Neural crest cell (in vitro differentiated cells): Measurements from ENCODE around the gene DYNLT3. TPM values are rescaled to one million over a fixed set of nuclear protein-coding genes. Genes with fewer than 3 reads are reported as not detected.

Experiments used
- DNase-seq: peaks from one replicate; pipeline ENCODE4 v3.0.0; 2021; ENCODE audit warnings: low read depth, mixed read lengths, low spot score
- H3K27ac Mint-ChIP-seq: one replicate; pipeline ENCODE4 v1.8.0; 2021; ENCODE audit warnings: mild to moderate bottlenecking, mixed read lengths; ENCODE audit not compliant: unreplicated experiment
- H3K27me3 Mint-ChIP-seq: 2 replicates; pipeline ENCODE4 v1.8.0; 2021; ENCODE audit warnings: low read depth, mild to moderate bottlenecking, mixed read lengths
- H3K36me3 Mint-ChIP-seq: 2 replicates; pipeline ENCODE4 v1.8.0; 2021; ENCODE audit warnings: low read depth, mild to moderate bottlenecking, mixed read lengths
- H3K4me1 Mint-ChIP-seq: 2 replicates; pipeline ENCODE4 v1.8.0; 2021; ENCODE audit warnings: mixed read lengths
- H3K4me3 Mint-ChIP-seq: one replicate; pipeline ENCODE4 v1.8.0; 2021; ENCODE audit warnings: mild to moderate bottlenecking, mixed read lengths
- H3K9me3 Mint-ChIP-seq: 2 replicates; pipeline ENCODE4 v1.8.0; 2021; ENCODE audit warnings: mixed read lengths
- total RNA-seq: library from RNA; stranded (reverse); gene quantifications from 2 replicates; pipeline ENCODE4 v1.2.1, GENCODE V29; 2021
- TF ChIP-seq, protein P1 (sequence below): fragments of 200-600 bp; sonication (generic); conservative IDR thresholded peaks from 2 replicates; pipeline ENCODE4 v1.5.0; 2021; ENCODE audit warnings: antibody characterized with exemption, mild to moderate bottlenecking

Gene DYNLT3
- total RNA-seq, 1 donor from 2014 or later, result 7.7 TPM

- H3K4me1 Mint-ChIP-seq, result peaks cover 7% of the 10 kb centered on the region
- peaks cover 4% of the 10 kb centered on the region for H3K36me3 Mint-ChIP-seq
- H3K9me3 Mint-ChIP-seq, result peaks cover under 1% of the 10 kb centered on the region
- no peak overlapping the region for H3K4me3 Mint-ChIP-seq
- H3K27me3 Mint-ChIP-seq, result no peaks in the 10 kb centered on the region
- DNase-seq, result no peak
- TF ChIP-seq, protein P1, sequence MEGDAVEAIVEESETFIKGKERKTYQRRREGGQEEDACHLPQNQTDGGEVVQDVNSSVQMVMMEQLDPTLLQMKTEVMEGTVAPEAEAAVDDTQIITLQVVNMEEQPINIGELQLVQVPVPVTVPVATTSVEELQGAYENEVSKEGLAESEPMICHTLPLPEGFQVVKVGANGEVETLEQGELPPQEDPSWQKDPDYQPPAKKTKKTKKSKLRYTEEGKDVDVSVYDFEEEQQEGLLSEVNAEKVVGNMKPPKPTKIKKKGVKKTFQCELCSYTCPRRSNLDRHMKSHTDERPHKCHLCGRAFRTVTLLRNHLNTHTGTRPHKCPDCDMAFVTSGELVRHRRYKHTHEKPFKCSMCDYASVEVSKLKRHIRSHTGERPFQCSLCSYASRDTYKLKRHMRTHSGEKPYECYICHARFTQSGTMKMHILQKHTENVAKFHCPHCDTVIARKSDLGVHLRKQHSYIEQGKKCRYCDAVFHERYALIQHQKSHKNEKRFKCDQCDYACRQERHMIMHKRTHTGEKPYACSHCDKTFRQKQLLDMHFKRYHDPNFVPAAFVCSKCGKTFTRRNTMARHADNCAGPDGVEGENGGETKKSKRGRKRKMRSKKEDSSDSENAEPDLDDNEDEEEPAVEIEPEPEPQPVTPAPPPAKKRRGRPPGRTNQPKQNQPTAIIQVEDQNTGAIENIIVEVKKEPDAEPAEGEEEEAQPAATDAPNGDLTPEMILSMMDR, result no peak
- H3K27ac Mint-ChIP-seq, result no peak overlapping the region
These were observed 2.7 kb downstream of the DYNLT3 start for GRCh38 chrX:37844622-37845021.

DNA sequence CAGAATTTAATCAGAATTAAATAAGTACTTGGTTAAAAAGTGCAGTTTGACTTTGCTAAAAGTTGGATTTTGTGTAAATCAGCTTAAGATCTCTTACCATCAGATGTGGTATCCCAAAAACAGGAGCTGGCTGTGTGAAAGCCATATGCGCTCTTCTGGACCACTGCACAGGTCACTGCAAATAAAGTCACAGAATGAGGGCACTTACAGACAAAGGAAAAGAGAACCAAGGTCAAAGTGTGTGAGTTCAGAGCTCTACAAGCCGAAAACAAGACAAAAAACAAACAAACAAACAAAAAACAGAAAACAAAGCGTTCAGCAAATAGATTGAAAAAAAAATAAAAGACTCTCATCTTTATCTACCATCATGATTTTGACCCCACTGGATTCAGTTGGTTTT is 6.4 kb downstream of the DYNLT3 start:
- Mint-ChIP-seq H3K27ac (no peak overlapping the region), H3K9me3 (peaks cover 2% of the 10 kb centered on the region), H3K4me1 (no peaks in the 10 kb centered on the region), H3K36me3 (peaks cover 4% of the 10 kb centered on the region), H3K27me3 (no peaks in the 10 kb centered on the region), H3K4me3 (no peak overlapping the region)
- TF ChIP-seq, protein P1, result no peak
- DNase-seq, result no peak

- no peaks in the 10 kb centered on the region for H3K27me3 Mint-ChIP-seq
- TF ChIP-seq, protein P1, result no peak
- H3K9me3 Mint-ChIP-seq, result peaks cover 2% of the 10 kb centered on the region
- no peaks in the 10 kb centered on the region for H3K4me1 Mint-ChIP-seq
- no peak for DNase-seq
- H3K27ac Mint-ChIP-seq, result no peak overlapping the region
- no peaks in the 10 kb centered on the region for H3K36me3 Mint-ChIP-seq
- no peak overlapping the region for H3K4me3 Mint-ChIP-seq
These were observed 12.4 kb downstream of the DYNLT3 start for GRCh38 chrX:37834937-37835336.

DNA sequence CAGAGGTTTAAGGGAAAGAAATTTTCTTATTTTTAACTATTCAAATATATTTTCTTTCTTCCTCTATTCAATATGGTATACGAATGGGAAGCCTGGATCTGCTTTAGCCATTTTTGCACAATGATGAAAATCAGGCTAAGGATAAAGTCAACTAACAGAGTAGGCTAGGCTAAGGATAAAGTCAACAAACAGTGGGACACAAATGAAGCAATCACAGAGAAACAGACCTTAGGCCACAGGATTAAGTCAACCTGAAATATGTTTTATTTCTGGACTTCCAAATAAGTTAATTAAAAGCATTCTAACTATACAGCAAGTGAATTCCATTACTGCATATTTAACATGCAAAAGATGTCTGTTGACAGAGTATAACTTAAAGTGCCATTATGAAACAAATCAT is 17.0 kb downstream of the DYNLT3 start:
- Mint-ChIP-seq H3K4me1 (no peaks in the 10 kb centered on the region), H3K9me3 (no peaks in the 10 kb centered on the region), H3K4me3 (no peak overlapping the region), H3K27me3 (no peaks in the 10 kb centered on the region), H3K36me3 (no peaks in the 10 kb centered on the region), H3K27ac (no peak overlapping the region)
- TF ChIP-seq, protein P1, result no peak
- no peak for DNase-seq

DNA sequence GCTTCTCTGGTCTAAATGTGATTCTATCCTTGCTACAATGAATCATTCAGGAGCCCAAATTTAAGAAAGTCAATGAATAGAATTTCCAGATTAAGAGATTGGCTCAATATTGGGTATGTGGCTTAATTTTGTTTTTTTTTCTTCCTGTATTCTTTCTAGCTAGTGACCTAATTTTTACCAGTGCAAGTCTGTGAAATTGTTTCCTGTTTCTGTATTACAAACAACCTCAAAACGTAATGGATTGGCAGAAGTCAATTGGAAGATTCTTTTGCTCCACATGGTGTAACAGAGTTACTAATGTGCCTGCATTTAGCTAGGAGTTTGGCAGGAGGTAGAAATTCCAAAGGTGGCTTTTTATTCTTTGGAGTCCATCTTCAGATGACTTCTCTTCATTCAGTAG is 17.6 kb downstream of the DYNLT3 start:
- H3K4me1 Mint-ChIP-seq, result no peaks in the 10 kb centered on the region
- H3K9me3 Mint-ChIP-seq, result no peaks in the 10 kb centered on the region
- TF ChIP-seq, protein P1, result no peak
- no peak for DNase-seq
- H3K36me3 Mint-ChIP-seq, result no peaks in the 10 kb centered on the region
- H3K27me3 Mint-ChIP-seq, result no peaks in the 10 kb centered on the region
- no peak overlapping the region for H3K4me3 Mint-ChIP-seq
- H3K27ac Mint-ChIP-seq, result no peak overlapping the region
